ENCODE results near the gene REG1B.
"Not testable (repeated sequence)": the region's sequence is repeated elsewhere in the genome, so short reads cannot be mapped to it uniquely, and the experiment has no call there.

Gene REG1B

GRCh38 chr2:79086255-79086654 lies 1.5 kb downstream of the REG1B start:
- 96 to 97% methylated on average over 3 to 4 of the region's 4 CpGs for WGBS, 2 experiments

DNA sequence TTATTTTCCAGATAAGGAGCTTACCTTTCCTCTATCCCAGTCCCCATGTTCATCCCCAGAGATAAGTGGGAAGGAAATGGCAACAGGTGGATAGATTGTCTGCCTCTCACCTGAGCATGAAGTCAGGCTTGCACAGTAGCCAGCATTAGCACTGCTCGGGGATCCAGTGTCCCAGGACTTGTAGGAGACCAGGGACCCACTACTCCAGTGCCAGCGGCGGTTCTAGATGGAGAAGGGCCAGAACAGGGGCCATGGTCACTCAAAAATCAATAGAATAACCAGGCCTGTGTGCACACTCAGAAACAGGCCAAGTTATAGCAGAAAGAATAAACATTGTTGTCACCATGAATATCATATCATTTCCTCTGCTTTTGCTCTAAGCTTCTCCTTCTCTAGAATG lies 2.4 kb downstream of the REG1B start:
- H3K4me1 ChIP-seq (ENCODE audit: control insufficient read depth, insufficient read depth, low read length) = no peaks in the 10 kb centered on the region

More at GRCh38 chr2:79086255-79086654, 1.5 kb downstream of the REG1B start:
- no peaks in the 10 kb centered on the region for H3K27me3 ChIP-seq (ENCODE audit: control insufficient read depth, insufficient read depth, low read length, poor library complexity, severe bottlenecking)
- H3K36me3 ChIP-seq (ENCODE audit: control insufficient read depth, insufficient read depth, low read length) = no peaks in the 10 kb centered on the region
- no peaks in the 10 kb centered on the region for H3K4me1 ChIP-seq (ENCODE audit: control insufficient read depth, insufficient read depth, low read length)
- no peak overlapping the region for H3K4me3 ChIP-seq (ENCODE audit: insufficient read depth, low read depth, low read length)
- no peaks in the 10 kb centered on the region for H3K9me3 ChIP-seq (ENCODE audit: control insufficient read depth, low read length)
- H3K27ac ChIP-seq (ENCODE audit: insufficient read depth, low read depth, low read length, poor library complexity, severe bottlenecking) = no peak overlapping the region

GRCh38 chr2:79084495-79085135 lies 3.2 kb downstream of the REG1B start:
- no peaks in the 10 kb centered on the region for H3K27me3 ChIP-seq (ENCODE audit: control insufficient read depth, insufficient read depth, low read length, poor library complexity, severe bottlenecking)

More for the DNA sequence above, 2.4 kb downstream of the REG1B start:
- 92 to 93% methylated on average over 3 of the region's 3 CpGs for WGBS, 2 experiments
- Histone ChIP-seq H3K36me3 (ENCODE audit: control insufficient read depth, insufficient read depth, low read length) (no peaks in the 10 kb centered on the region), H3K27ac (ENCODE audit: insufficient read depth, low read depth, low read length, poor library complexity, severe bottlenecking) (no peak overlapping the region), H3K9me3 (ENCODE audit: control insufficient read depth, low read length) (no peaks in the 10 kb centered on the region), H3K27me3 (ENCODE audit: control insufficient read depth, insufficient read depth, low read length, poor library complexity, severe bottlenecking) (no peaks in the 10 kb centered on the region), H3K4me3 (ENCODE audit: insufficient read depth, low read depth, low read length) (no peak overlapping the region)

GRCh38 chr2:79083597-79084251 lies 4.1 kb downstream of the REG1B start:
- Histone ChIP-seq H3K4me3 (ENCODE audit: insufficient read depth, low read depth, low read length) (no peak overlapping the region), H3K9me3 (ENCODE audit: control insufficient read depth, low read length) (no peaks in the 10 kb centered on the region), H3K27me3 (ENCODE audit: control insufficient read depth, insufficient read depth, low read length, poor library complexity, severe bottlenecking) (no peaks in the 10 kb centered on the region), H3K27ac (ENCODE audit: insufficient read depth, low read depth, low read length, poor library complexity, severe bottlenecking) (no peak overlapping the region), H3K4me1 (ENCODE audit: control insufficient read depth, insufficient read depth, low read length) (no peaks in the 10 kb centered on the region), H3K36me3 (ENCODE audit: control insufficient read depth, insufficient read depth, low read length) (no peaks in the 10 kb centered on the region)

More at GRCh38 chr2:79084495-79085135, 3.2 kb downstream of the REG1B start:
- H3K36me3 ChIP-seq (ENCODE audit: control insufficient read depth, insufficient read depth, low read length) = no peaks in the 10 kb centered on the region
- no peaks in the 10 kb centered on the region for H3K4me1 ChIP-seq (ENCODE audit: control insufficient read depth, insufficient read depth, low read length)
- H3K9me3 ChIP-seq (ENCODE audit: control insufficient read depth, low read length) = no peaks in the 10 kb centered on the region
- 90 to 94% methylated on average over 3 of the region's 3 CpGs for WGBS, 2 experiments
- H3K4me3 ChIP-seq (ENCODE audit: insufficient read depth, low read depth, low read length) = no peak overlapping the region
- H3K27ac ChIP-seq (ENCODE audit: insufficient read depth, low read depth, low read length, poor library complexity, severe bottlenecking) = no peak overlapping the region

- H3K4me1 ChIP-seq (ENCODE audit: control insufficient read depth, insufficient read depth, low read length) = no peaks in the 10 kb centered on the region
These were observed 4.8 kb downstream of the REG1B start for GRCh38 chr2:79082987-79083386.

GRCh38 chr2:79071078-79071477 lies 16.7 kb downstream of the REG1B start:
- 91% methylated on average over 2 of the region's 2 CpGs for WGBS, 2 experiments
- H3K27me3 ChIP-seq (ENCODE audit: control insufficient read depth, insufficient read depth, low read length, poor library complexity, severe bottlenecking) = no peaks in the 10 kb centered on the region
- no peak overlapping the region for H3K27ac ChIP-seq (ENCODE audit: insufficient read depth, low read depth, low read length, poor library complexity, severe bottlenecking)
- no peaks in the 10 kb centered on the region for H3K9me3 ChIP-seq (ENCODE audit: control insufficient read depth, low read length)
- no peaks in the 10 kb centered on the region for H3K36me3 ChIP-seq (ENCODE audit: control insufficient read depth, insufficient read depth, low read length)
- no peak overlapping the region for H3K4me3 ChIP-seq (ENCODE audit: insufficient read depth, low read depth, low read length)
- H3K4me1 ChIP-seq (ENCODE audit: control insufficient read depth, insufficient read depth, low read length) = no peaks in the 10 kb centered on the region

More at GRCh38 chr2:79082987-79083386, 4.8 kb downstream of the REG1B start:
- Histone ChIP-seq H3K4me3 (ENCODE audit: insufficient read depth, low read depth, low read length) (no peak overlapping the region), H3K9me3 (ENCODE audit: control insufficient read depth, low read length) (no peaks in the 10 kb centered on the region), H3K27ac (ENCODE audit: insufficient read depth, low read depth, low read length, poor library complexity, severe bottlenecking) (no peak overlapping the region), H3K36me3 (ENCODE audit: control insufficient read depth, insufficient read depth, low read length) (no peaks in the 10 kb centered on the region), H3K27me3 (ENCODE audit: control insufficient read depth, insufficient read depth, low read length, poor library complexity, severe bottlenecking) (no peaks in the 10 kb centered on the region)
- 93 to 95% methylated on average over 5 of the region's 5 CpGs for WGBS, 2 experiments

- WGBS, 2 experiments = 89 to 90% methylated on average over 2 of the region's 2 CpGs
- Histone ChIP-seq H3K27me3 (ENCODE audit: control insufficient read depth, insufficient read depth, low read length, poor library complexity, severe bottlenecking) (no peaks in the 10 kb centered on the region), H3K36me3 (ENCODE audit: control insufficient read depth, insufficient read depth, low read length) (no peaks in the 10 kb centered on the region)
These were observed 22.6 kb downstream of the REG1B start for GRCh38 chr2:79065201-79065600.

DNA sequence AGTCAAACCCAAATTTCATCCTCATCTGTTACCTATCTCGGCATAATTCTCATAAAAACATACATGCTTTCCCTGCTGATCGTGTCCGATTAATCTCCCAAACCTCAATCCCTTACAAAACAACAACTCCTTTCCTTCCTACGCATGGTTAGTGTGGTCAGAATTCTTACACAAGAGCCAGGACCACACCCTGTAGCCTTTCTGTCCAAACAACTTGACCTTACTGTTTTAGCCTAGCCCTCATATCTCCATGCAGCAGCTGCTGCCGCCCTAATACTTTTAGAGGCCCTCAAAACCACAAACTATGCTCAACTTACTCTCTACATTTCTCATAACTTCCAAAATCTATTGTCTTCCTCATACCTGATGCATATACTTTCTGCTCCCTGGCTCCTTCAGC lies 33.0 kb downstream of the REG1B start:
- not testable (repeated sequence) for H3K36me3 ChIP-seq (ENCODE audit: control insufficient read depth, insufficient read depth, low read length); H3K4me3 ChIP-seq (ENCODE audit: insufficient read depth, low read depth, low read length); H3K27ac ChIP-seq (ENCODE audit: insufficient read depth, low read depth, low read length, poor library complexity, severe bottlenecking); H3K27me3 ChIP-seq (ENCODE audit: control insufficient read depth, insufficient read depth, low read length, poor library complexity, severe bottlenecking); H3K9me3 ChIP-seq (ENCODE audit: control insufficient read depth, low read length); H3K4me1 ChIP-seq (ENCODE audit: control insufficient read depth, insufficient read depth, low read length)
- 92 to 98% methylated on average over 4 of the region's 5 CpGs for WGBS, 2 experiments

More at GRCh38 chr2:79065201-79065600, 22.6 kb downstream of the REG1B start:
- Histone ChIP-seq H3K27ac (ENCODE audit: insufficient read depth, low read depth, low read length, poor library complexity, severe bottlenecking) (no peak overlapping the region), H3K4me1 (ENCODE audit: control insufficient read depth, insufficient read depth, low read length) (no peaks in the 10 kb centered on the region), H3K9me3 (ENCODE audit: control insufficient read depth, low read length) (no peaks in the 10 kb centered on the region), H3K4me3 (ENCODE audit: insufficient read depth, low read depth, low read length) (no peak overlapping the region)

- H3K4me1 ChIP-seq (ENCODE audit: control insufficient read depth, insufficient read depth, low read length); H3K27me3 ChIP-seq (ENCODE audit: control insufficient read depth, insufficient read depth, low read length, poor library complexity, severe bottlenecking); H3K27ac ChIP-seq (ENCODE audit: insufficient read depth, low read depth, low read length, poor library complexity, severe bottlenecking); H3K4me3 ChIP-seq (ENCODE audit: insufficient read depth, low read depth, low read length); H3K9me3 ChIP-seq (ENCODE audit: control insufficient read depth, low read length); H3K36me3 ChIP-seq (ENCODE audit: control insufficient read depth, insufficient read depth, low read length): not testable (repeated sequence)
- 74% methylated on average over 5 of the region's 5 CpGs for WGBS, 2 experiments
These were observed 34.3 kb downstream of the REG1B start for GRCh38 chr2:79053486-79053885.

DNA sequence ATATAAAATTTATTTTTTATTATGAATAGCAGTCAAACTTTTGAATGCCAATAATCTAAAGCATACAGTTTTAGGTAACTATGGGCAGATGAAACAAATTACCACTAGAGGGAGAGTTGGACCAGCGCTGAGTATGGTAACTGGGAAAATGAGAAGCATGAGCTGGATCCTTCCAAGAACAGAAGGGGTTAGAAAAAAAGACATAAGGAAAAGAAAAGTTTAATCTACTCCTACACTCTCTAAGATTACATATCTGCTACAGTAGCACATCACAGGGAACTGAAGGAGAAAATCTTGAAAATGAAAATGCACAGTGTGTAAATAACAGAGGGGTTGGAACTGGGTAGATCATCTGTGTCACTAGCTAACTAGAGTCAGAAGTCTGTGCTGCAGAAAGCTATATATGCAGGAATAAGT lies 46.8 kb downstream of the REG1B start:
- Histone ChIP-seq H3K27ac (ENCODE audit: insufficient read depth, low read depth, low read length, poor library complexity, severe bottlenecking) (no peak overlapping the region), H3K36me3 (ENCODE audit: control insufficient read depth, insufficient read depth, low read length) (no peaks in the 10 kb centered on the region), H3K4me1 (ENCODE audit: control insufficient read depth, insufficient read depth, low read length) (no peaks in the 10 kb centered on the region), H3K27me3 (ENCODE audit: control insufficient read depth, insufficient read depth, low read length, poor library complexity, severe bottlenecking) (no peaks in the 10 kb centered on the region), H3K9me3 (ENCODE audit: control insufficient read depth, low read length) (no peaks in the 10 kb centered on the region), H3K4me3 (ENCODE audit: insufficient read depth, low read depth, low read length) (no peak overlapping the region)
- 23% methylated on average over 1 of the region's 1 CpG; no CpG with 5 or more reads in 1 of the 2 experiments for WGBS, 2 experiments

Measured in ectodermal cell (in vitro differentiated cells).